HUES64 (cell line): Measurements from ENCODE around the gene S100A10.

Experiments used
- H3K27ac ChIP-seq: 2 replicates; pipeline ENCODE4 v1.7.0; 2013; ENCODE audit warnings: low read depth, low read length, inconsistent platforms
- H3K27me3 ChIP-seq: 2 replicates; pipeline ENCODE4 v1.6.1; 2013; ENCODE audit warnings: mild to moderate bottlenecking, low read length; ENCODE audit not compliant: insufficient read depth
- H3K36me3 ChIP-seq: 2 replicates; pipeline ENCODE4 v1.6.1; 2013; ENCODE audit warnings: mild to moderate bottlenecking, low read length; ENCODE audit not compliant: insufficient read depth
- H3K4me1 ChIP-seq: 2 replicates; pipeline ENCODE4 v1.6.1; 2013; ENCODE audit warnings: mild to moderate bottlenecking, low read length, moderate library complexity; ENCODE audit not compliant: insufficient read depth
- H3K4me3 ChIP-seq: 2 replicates; pipeline ENCODE4 v1.5.1; 2013; ENCODE audit warnings: mild to moderate bottlenecking, low read length, moderate library complexity
- H3K9ac ChIP-seq: 2 replicates; pipeline ENCODE4 v1.6.1; 2013; ENCODE audit warnings: mild to moderate bottlenecking, low read depth, low read length
- H3K9me3 ChIP-seq: 2 replicates; pipeline ENCODE4 v1.6.1; 2013; ENCODE audit warnings: low read depth, low read length; ENCODE audit not compliant: insufficient read depth
- WGBS: fragments of 150-250, 120-280 bp; methylation state at CpG from one replicate; pipeline ENCODE4 v1.1.7; 2013; ENCODE audit warnings: missing lambda C conversion rate; 5-methylcytosine and 5-hydroxymethylcytosine counted together

S100A10 gene

GRCh38 chr1:151958959-151959358 is 34.7 kb downstream of the S100A10 start:
- WGBS, result 86% methylated on average over 2 of the region's 2 CpGs
- H3K4me1 ChIP-seq, result no peaks in the 10 kb centered on the region
- no peak overlapping the region for H3K27ac ChIP-seq
- no peaks in the 10 kb centered on the region for H3K36me3 ChIP-seq
- H3K9me3 ChIP-seq, result no peaks in the 10 kb centered on the region
- no peak overlapping the region for H3K9ac ChIP-seq
- H3K27me3 ChIP-seq, result no peaks in the 10 kb centered on the region
- no peak overlapping the region for H3K4me3 ChIP-seq

- H3K27ac ChIP-seq, result no peak overlapping the region
- no peaks in the 10 kb centered on the region for H3K27me3 ChIP-seq
- H3K9me3 ChIP-seq, result no peaks in the 10 kb centered on the region
- H3K4me3 ChIP-seq, result no peak overlapping the region
- no peak overlapping the region for H3K9ac ChIP-seq
- WGBS, result 98% methylated on average over 2 of the region's 3 CpGs
- no peaks in the 10 kb centered on the region for H3K36me3 ChIP-seq
- no peaks in the 10 kb centered on the region for H3K4me1 ChIP-seq
Observed at GRCh38 chr1:151956957-151957497, 36.6 kb downstream of the S100A10 start.

GRCh38 chr1:151953409-151954094 is 40.1 kb downstream of the S100A10 start:
- H3K4me3 ChIP-seq, result no peak overlapping the region
- WGBS, result 93% methylated on average over 7 of the region's 7 CpGs

GRCh38 chr1:151952811-151953210 is 40.8 kb downstream of the S100A10 start:
- Histone ChIP-seq H3K27me3 (no peaks in the 10 kb centered on the region), H3K36me3 (no peaks in the 10 kb centered on the region), H3K4me3 (no peak overlapping the region), H3K4me1 (no peaks in the 10 kb centered on the region), H3K27ac (no peak overlapping the region), H3K9me3 (no peaks in the 10 kb centered on the region), H3K9ac (no peak overlapping the region)
- WGBS, result no CpG with 5 or more reads among the region's 1 CpG

More at GRCh38 chr1:151953409-151954094, 40.1 kb downstream of the S100A10 start:
- Histone ChIP-seq H3K9me3 (no peaks in the 10 kb centered on the region), H3K27ac (no peak overlapping the region), H3K9ac (no peak overlapping the region), H3K27me3 (no peaks in the 10 kb centered on the region), H3K36me3 (no peaks in the 10 kb centered on the region), H3K4me1 (no peaks in the 10 kb centered on the region)

- no peaks in the 10 kb centered on the region for H3K9me3 ChIP-seq
- H3K27me3 ChIP-seq, result no peaks in the 10 kb centered on the region
- no peak overlapping the region for H3K9ac ChIP-seq
- H3K4me1 ChIP-seq, result peaks cover 17% of the 10 kb centered on the region
- 95% methylated on average over 18 of the region's 18 CpGs for WGBS
- H3K4me3 ChIP-seq, result no peak overlapping the region
- no peaks in the 10 kb centered on the region for H3K36me3 ChIP-seq
- no peak overlapping the region for H3K27ac ChIP-seq
Observed at GRCh38 chr1:151949371-151950193, 44.1 kb downstream of the S100A10 start.

GRCh38 chr1:151948506-151948905 is 45.2 kb downstream of the S100A10 start:
- Histone ChIP-seq H3K9me3 (no peaks in the 10 kb centered on the region), H3K4me3 (no peak overlapping the region), H3K27me3 (no peaks in the 10 kb centered on the region), H3K4me1 (peaks cover 21% of the 10 kb centered on the region), H3K36me3 (no peaks in the 10 kb centered on the region), H3K27ac (no peak overlapping the region), H3K9ac (no peak overlapping the region)
- WGBS, result 80% methylated on average over 1 of the region's 1 CpG

- Histone ChIP-seq H3K4me3 (no peak overlapping the region), H3K9ac (no peak overlapping the region), H3K36me3 (no peaks in the 10 kb centered on the region), H3K27me3 (no peaks in the 10 kb centered on the region), H3K27ac (no peak overlapping the region), H3K9me3 (no peaks in the 10 kb centered on the region), H3K4me1 (peaks cover 21% of the 10 kb centered on the region)
- WGBS, result 85% methylated on average over 1 of the region's 2 CpGs
Observed at GRCh38 chr1:151947140-151947539, 46.5 kb downstream of the S100A10 start.

- no peak overlapping the region for H3K4me3 ChIP-seq
- peak overlapping the region; percentile 5; the same call in 1 of the 2 replicates for H3K27ac ChIP-seq
- H3K9ac ChIP-seq, result no peak overlapping the region
- no peaks in the 10 kb centered on the region for H3K36me3 ChIP-seq
- no peaks in the 10 kb centered on the region for H3K9me3 ChIP-seq
- peaks cover 21% of the 10 kb centered on the region for H3K4me1 ChIP-seq
- H3K27me3 ChIP-seq, result no peaks in the 10 kb centered on the region
- WGBS, result 68% methylated on average over 9 of the region's 10 CpGs
Observed at GRCh38 chr1:151945725-151946722, 47.6 kb downstream of the S100A10 start.

GRCh38 chr1:151944857-151945575 is 48.6 kb downstream of the S100A10 start:
- no peak overlapping the region for H3K4me3 ChIP-seq
- H3K36me3 ChIP-seq, result no peaks in the 10 kb centered on the region
- no peak overlapping the region for H3K9ac ChIP-seq
- no peaks in the 10 kb centered on the region for H3K27me3 ChIP-seq
- H3K9me3 ChIP-seq, result no peaks in the 10 kb centered on the region
- H3K4me1 ChIP-seq, result peaks cover 21% of the 10 kb centered on the region
- WGBS, result 84% methylated on average over 3 of the region's 3 CpGs
- no peak overlapping the region for H3K27ac ChIP-seq

GRCh38 chr1:151944126-151944856 is 49.4 kb downstream of the S100A10 start:
- Histone ChIP-seq H3K4me1 (peaks cover 21% of the 10 kb centered on the region), H3K4me3 (no peak overlapping the region), H3K27ac (no peak overlapping the region), H3K27me3 (no peaks in the 10 kb centered on the region), H3K36me3 (no peaks in the 10 kb centered on the region), H3K9ac (no peak overlapping the region), H3K9me3 (no peaks in the 10 kb centered on the region)
- WGBS, result 69% methylated on average over 7 of the region's 7 CpGs
